Measurements from ENCODE around the gene MFSD6.
"Not testable (repeated sequence)": the region's sequence is repeated elsewhere in the genome, so short reads cannot be mapped to it uniquely, and the experiment has no call there.

The MFSD6 gene

DNA sequence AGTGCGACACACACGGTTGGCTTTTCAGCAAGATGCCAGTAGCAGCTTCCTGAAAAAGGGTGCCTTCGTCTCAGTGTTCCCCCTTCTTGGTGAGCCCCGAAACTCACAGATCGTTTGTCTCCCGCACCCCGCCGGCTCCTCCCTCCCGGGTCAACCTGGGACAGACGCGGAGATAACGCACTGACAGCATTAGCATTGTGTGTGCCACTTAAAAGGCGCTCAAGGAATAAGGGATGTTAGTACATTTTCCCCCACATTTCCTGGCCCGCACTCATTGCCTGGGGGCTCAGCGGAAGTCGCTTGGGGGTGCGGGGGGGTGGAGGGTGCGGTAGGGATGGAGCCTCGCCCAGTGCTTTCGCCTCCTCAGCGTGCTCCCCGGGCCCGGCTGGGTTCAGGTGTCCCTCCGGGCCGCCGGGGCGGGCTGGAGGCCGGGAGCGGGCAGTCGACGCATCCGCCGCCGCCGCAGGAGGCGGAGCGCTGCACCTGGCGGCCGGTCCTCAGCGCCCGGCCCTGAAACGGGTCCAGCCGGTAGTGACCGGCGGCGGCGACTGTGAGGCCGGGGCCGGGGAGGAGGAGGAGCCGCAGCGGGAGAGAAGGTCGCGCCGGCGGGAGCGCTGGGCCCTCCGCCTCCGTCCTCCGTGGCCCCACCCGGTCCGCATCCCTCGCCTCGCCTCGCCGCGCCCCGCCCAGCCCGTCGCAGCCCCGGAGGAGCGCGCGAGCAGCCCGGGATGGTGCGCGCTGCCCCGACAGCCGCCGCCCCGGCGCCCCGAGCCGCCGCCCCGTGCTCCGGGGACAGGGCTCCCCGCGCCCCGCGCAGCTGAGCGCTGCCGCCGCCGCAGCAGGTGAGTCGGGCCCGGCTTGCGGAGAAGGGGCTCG is at the start of gene MFSD6:
TSS of gene MFSD6 (plus strand) at position 694 of the 876 bp plus-strand sequence. CDS start 27,675 bp downstream, outside the sequence.
- TF ChIP-seq CTCF (IDR thresholded peaks at IDR 0.05; ENCODE audit: low read depth, low read length): no peak
- no peak for DNase-seq (ENCODE audit: low read depth in 2 of 2)
- peak within 1 kb of the TSS; percentile 52 to 61 for H3K4me3 ChIP-seq (replicated peaks in 1 of 2; ENCODE audit: low read depth in 2 of 2, low read length in 2 of 2)

DNA sequence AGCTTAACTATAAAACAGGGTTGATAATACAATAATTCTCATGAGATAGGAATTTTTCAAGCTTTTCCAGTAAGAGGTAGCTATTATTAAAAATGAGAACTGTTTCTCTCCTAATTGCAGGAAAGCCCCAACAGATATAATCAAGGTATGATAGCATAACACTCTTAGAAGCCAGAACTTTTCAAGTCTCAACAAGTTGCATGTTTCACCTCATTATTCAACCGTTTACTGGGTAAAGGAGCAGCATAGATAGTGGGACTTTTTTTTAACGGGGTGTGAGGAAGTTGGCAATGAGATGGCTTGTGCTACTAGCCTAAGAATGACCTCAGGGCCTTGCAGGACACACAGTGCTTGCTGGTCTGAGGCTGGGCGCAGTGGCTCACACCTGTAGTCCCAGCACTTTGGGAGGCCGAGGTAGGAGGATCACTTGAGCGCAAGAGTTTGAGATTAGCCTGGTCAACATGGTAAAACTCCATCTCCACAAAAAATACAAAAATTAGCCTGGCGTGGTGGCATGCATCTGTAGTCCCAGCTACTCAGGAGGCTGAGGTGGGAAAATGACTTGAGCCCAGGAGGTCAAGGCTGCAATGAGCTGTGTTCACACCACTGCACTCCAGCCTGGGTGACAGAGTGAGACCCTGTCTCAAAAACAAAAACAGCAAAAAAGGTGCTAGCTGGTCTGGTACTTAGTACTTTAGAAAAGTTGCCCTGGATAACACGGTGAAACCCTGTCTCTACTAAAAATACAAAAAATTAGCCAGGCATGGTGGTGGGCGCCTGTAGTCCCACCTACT is 49.3 kb upstream of the MFSD6 start:
- not testable (repeated sequence) for DNase-seq (ENCODE audit: low read depth in 2 of 2); H3K4me3 ChIP-seq (replicated peaks in 1 of 2; ENCODE audit: low read depth in 2 of 2, low read length in 2 of 2)

- TF ChIP-seq CTCF (IDR thresholded peaks at IDR 0.05; ENCODE audit: low read depth, low read length): no peak
- no peak for DNase-seq (ENCODE audit: low read depth in 2 of 2)
- H3K4me3 ChIP-seq (replicated peaks in 1 of 2; ENCODE audit: low read depth in 2 of 2, low read length in 2 of 2): no peak overlapping the region
Observed at GRCh38 chr2:190360561-190360960, 47.6 kb upstream of the MFSD6 start.

GRCh38 chr2:190360965-190361364 is 47.2 kb upstream of the MFSD6 start:
- no peak for DNase-seq (ENCODE audit: low read depth in 2 of 2)
- H3K4me3 ChIP-seq (replicated peaks in 1 of 2; ENCODE audit: low read depth in 2 of 2, low read length in 2 of 2): no peak overlapping the region
- TF ChIP-seq CTCF (IDR thresholded peaks at IDR 0.05; ENCODE audit: low read depth, low read length): no peak

DNA sequence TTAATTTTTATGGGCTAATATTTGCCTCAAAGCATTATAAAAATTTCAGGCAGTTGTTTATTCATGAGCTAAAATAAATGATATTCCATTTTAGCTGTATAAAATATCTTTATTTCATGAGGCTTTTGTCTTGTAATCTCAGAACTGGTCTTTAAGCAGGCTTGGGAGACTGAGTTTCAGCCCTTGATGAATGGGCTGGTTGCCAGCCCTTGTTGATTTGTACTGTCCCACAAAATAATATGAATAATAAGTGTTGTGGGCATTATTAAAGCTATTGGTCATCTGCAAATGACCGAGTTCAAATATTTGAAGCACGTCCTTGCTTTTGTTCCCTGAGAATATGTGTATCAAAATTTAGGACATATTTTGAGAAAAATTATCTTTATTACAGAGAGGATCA is 46.6 kb upstream of the MFSD6 start:
- no peak for TF ChIP-seq CTCF (IDR thresholded peaks at IDR 0.05; ENCODE audit: low read depth, low read length)
- DNase-seq (ENCODE audit: low read depth in 2 of 2): no peak
- H3K4me3 ChIP-seq (replicated peaks in 1 of 2; ENCODE audit: low read depth in 2 of 2, low read length in 2 of 2): no peak overlapping the region

DNA sequence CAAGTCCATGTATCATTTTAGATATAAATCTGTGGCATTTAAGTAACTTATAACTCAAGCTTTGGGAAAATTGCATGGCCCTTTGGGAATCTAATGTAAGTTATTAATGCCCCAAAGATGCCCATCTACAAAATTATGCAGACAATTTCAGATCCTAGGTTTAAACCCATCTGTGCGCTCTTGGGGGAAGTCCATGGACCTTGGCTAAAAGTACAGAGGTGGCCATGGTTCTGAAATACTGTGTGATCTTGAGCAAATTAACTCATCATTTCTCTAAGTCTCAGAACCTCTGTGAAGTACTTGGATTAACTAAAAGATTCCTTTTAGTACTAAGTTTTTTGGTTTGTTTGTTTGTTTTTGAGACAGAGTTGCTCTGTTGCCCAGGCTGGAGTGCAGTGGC is 45.3 kb upstream of the MFSD6 start:
- H3K4me3 ChIP-seq (replicated peaks in 1 of 2; ENCODE audit: low read depth in 2 of 2, low read length in 2 of 2): no peak overlapping the region
- no peak for TF ChIP-seq CTCF (IDR thresholded peaks at IDR 0.05; ENCODE audit: low read depth, low read length)
- no peak for DNase-seq (ENCODE audit: low read depth in 2 of 2)
